Measurements from ENCODE around the gene NUF2.
A peak's percentile ranks its signal among the peaks of the same experiment; 100 is the strongest.
"Not testable (repeated sequence)": the region's sequence is repeated elsewhere in the genome, so short reads cannot be mapped to it uniquely, and the experiment has no call there.

The NUF2 gene

GRCh38 chr1:163337631-163338030 is 15.9 kb downstream of the NUF2 start:
- DNase-seq: no peak

GRCh38 chr1:163346326-163346870 is 24.6 kb downstream of the NUF2 start:
- DNase-seq: no peak

DNA sequence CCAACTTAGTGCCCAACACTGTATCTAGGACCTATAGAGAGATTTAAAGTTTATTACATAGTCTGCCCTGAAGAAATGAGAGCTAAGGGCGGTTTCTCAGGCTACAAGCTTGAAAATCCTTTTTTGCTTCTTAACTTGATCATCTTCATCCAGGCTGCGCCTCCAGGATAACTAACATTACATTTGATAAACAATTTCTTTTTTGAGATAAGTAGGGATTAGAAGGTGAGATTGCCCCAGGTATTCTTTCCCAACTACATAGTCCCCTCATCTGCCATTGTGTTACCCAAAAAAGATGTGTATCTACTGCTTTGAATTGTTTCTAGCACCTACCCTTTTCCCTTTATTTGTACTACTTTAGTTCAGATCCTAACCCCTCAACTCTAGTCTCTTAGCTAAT is 25.4 kb downstream of the NUF2 start:
- DNase-seq: no peak

- DNase-seq: no peak
Measured at GRCh38 chr1:163351912-163352311, 30.2 kb downstream of the NUF2 start.

- no peak for DNase-seq
Measured at GRCh38 chr1:163357378-163357777, 35.6 kb downstream of the NUF2 start.

- DNase-seq: not testable (repeated sequence)
Measured at GRCh38 chr1:163358172-163358571, 36.4 kb downstream of the NUF2 start.

DNA sequence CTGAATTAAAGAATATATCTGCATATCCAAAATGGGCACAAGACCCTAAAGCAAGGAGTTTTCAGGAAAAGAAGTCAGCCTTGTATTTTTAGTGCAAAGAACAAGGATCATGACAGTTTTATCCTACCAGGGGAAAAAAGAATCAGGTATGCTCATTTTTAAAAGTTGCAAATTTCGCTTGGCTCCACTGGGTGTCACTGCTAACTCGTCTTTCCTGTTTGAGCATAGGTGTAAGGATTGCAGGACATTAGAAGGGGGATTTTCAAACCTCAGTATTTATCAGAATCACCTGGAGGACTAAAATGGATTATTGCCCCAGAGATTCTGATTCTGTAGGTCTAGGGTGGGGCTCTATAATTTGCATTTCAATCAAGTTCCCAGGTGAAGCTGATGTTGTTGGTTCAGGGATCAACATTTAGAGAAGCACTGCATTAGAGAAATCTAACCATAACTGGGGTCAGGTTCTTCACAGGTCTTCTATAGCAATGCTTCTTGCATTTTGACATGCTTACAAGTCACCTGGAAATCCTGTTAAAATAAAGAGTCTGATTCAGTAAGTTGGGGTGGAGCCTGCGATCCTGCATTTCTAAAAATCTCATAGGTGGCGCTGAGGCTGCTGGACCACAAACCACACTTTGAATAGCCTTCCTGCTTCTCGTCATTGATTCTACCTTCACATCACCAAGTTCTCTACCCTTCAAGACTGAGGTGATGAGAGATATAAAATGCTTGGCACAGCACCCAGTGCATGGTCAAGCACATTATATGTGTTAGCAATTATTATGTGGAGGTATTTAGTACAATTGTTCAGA is 39.6 kb downstream of the NUF2 start:
- peak; percentile 30 for DNase-seq

DNA sequence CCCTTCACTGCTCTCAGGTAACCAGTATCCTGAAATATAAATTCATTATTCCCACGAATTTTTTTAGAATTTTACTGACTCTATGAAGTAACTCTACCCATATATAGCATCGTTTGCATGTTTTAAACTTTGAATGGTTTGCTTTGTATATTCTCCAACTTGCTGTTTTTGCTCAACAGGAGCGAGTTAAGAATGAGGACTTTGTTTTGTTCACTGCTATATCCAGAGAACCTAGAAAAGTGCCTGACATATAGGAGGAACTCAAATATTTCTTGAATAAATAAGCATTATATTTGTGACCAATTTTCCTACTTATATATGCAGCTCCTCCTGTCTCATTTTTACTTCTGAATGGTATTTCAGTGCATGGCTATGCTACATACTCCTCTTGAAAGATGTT is 43.4 kb downstream of the NUF2 start:
- no peak for DNase-seq

GRCh38 chr1:163366555-163366954 is 44.8 kb downstream of the NUF2 start:
- DNase-seq: no peak

GRCh38 chr1:163367721-163368120 is 46.0 kb downstream of the NUF2 start:
- DNase-seq: no peak

GRCh38 chr1:163372576-163372975 is 50.8 kb downstream of the NUF2 start:
- DNase-seq: no peak

DNA sequence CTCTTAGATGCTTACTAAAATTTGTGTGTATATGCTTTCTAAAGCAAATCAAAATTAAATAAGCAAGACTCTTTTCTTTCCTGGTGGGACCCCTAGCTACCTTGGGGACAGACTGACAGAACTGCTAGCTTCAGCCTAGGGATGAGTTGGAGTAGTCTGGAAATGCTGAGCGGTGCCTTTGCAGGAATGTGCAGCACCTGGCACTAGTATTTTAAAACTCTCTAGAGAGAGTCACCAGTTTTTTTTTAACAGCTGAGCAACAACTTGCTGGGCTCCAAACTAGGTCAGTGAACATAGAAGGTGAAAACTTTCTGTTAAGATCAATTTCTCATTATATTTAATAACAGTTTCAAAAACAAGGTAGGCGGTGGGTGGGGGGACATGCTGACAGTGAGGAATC is 56.8 kb downstream of the NUF2 start:
- no peak for DNase-seq

- DNase-seq: no peak
Measured at GRCh38 chr1:163379801-163380200, 58.0 kb downstream of the NUF2 start.

DNA sequence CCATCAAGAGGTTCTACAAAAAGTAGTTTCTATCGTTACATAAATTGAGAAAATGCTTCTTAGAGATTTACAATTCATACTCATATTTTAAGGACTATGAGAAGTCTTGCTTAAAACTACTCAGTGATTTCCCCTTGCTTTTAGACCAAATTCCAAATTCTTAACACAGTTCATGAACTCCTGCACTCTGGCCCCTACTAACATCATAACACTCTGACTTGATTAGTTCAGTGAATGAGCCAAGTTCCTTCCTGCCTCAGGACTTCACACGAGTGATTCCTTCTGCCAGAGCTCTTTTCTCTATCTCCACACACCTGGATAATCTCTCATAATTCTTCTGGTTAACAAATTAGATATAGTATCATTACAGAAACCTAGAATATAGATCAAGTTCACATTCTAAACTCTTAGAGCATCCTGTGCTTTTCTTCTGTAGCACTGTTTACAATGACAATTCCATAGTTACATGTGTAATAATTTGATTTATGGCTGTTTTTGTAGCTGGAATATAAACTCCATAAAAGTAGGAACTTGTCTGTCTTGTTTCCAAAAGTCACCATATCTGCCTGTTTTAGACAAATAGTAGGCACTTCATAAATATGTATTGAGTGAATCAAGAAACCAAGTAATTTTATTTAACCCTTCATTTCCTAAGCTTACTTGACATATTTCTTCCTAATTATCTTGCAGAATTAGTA is 59.9 kb downstream of the NUF2 start:
- no peak for DNase-seq

DNA sequence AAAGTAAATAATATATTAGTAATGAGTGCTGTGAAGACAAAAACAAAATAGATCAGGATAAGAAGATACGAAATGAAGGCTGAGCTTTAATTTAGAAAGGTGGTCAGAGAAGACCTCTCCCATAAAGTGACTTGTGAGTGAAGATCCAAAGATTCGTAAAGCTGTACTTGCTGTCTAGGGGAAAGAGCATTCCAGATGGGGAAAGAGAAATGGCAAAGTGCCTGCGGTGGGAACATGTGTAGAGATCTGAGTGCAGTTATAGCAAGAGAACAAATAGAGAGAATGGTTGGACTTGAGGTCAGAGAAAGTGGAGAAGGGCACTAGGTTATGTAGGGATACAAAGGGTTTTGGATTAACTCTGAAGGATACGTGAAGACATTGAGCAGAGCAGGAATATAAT is 60.6 kb downstream of the NUF2 start:
- DNase-seq: no peak

DNA sequence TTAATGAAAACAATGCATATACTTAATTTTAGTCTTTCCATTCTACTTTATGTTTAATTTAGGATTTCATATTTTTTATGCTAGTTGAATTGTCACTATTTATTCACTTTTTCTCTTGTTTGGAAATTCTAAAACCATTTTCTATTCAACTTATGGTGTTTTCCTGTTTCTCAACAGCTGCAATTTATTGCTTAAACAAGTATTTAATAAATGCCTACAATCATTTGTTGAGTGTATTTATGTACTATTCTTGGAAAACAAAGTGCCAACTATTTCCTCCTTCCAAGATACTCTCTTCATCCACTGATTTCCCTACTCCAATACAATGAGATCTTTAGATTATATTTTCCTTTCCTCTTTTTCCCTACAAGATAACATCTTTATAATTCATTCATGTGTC is 65.4 kb downstream of the NUF2 start:
- DNase-seq: no peak

DNA sequence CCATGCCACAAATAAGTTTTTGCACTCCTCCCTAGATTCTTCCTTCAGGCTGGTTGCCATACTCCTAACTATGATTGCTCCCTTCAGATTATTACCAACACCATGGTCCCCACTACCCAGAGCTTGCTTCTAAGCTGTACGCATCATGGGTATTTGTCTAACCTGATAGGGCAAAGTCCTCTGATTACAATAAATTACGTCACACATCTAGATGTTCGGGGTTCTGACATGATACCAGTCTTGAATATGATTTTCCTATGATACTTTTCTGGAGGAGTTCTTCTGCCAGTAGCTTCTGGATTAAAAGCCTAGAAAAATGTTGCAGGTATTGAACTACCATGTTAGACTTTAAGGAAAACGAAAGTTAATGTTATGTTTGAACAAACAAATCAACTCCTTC is 67.2 kb downstream of the NUF2 start:
- DNase-seq: no peak

DNA sequence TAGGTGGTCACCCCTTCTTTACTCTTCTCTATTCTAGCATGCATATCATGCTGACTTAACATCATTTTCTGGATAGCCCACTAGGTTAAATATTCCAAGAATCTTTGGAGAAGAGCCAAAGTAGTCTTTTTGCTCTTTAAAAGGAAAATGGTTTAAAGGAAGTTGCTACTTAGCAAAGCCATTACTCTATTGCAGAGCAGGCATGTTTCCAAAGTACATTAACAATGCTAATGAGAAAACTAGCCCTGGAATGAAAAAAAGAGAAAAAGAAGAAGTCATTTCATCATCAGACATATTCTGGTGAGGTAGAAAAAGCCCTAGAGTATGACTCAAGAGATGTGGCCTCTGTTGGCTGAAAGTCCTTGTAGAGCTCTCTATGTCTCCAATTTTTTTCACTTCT is 74.0 kb downstream of the NUF2 start:
- no peak for DNase-seq

DNA sequence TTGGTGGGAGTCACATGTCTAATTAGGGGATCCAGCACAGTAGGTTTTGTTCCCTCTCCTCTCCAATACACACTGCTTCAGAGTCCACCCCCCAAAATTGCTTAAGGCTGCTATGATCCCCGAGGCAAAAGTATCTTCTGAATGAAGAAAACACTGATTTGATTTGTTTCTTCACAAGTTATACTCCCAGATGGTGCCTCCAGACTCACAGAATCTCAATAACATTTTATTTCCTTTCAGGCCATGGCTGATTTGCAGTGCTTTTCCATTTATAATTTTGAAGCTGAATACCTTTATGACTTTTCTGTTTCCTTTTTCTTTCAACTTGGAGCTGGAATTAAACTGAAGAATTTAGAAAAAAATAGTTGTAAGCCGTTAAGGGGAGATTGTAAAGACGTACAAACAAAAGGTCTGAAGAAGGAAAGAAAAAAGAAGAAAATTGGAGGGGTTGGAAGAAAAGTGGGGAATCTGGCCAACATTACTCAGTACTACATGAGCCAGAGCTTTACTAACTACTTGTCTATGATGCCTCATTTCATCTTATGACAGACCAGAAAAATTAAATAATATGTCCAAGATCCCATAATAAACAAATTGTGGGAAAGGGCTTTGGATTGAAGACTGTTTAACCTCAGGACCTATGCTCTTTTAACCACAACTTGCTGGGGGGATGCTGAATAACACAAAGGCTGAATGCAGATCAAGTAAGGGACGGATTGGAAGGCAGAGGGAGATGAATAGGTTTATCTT is 75.9 kb downstream of the NUF2 start:
- DNase-seq: no peak

DNA sequence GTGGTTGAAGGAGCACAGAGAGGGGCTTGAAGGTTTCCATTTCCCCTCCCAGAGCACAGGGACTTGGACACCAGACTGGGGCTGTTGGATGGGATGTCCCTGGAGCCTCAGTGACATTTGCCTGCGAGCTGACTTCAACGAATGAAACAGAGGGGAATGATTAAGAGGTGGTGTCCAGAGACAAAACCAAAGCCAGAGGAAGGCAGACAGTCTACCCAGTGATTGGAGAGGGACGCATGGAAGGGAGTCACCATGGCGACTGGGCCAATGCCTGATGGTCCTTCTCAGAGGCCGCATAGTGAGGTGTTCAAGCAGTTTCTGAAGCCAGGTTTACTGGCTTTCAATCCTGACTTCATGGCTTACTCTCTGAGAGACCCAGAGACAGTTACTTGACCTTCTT is 77.2 kb downstream of the NUF2 start:
- no peak for DNase-seq

GRCh38 chr1:163399976-163400601 is 78.3 kb downstream of the NUF2 start:
- DNase-seq: no peak

DNA sequence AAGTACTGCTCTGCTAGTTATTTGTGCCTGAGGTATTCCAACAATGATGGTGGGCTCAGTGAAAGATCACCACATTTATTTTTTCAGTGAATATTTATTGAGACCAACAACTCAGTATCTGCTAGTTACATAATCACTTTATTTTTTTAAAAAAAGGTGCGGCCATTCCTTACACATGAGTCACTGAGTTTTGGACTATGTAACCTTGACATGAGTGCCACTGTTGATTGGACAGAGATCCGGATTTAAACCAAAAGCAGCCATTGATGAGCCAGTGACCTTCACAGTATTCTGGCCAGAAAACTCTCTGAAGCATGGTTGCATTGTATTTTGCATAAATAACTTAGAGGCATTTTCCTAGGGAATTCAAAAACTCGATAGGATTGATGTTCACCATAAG is 79.5 kb downstream of the NUF2 start:
- no peak for DNase-seq

Data from NCI-H1105 (cell line).